ENCODE data around the gene TBX21. TPM values are rescaled to one million over a fixed set of nuclear protein-coding genes. Genes with fewer than 3 reads are reported as not detected.

TBX21 gene
- total RNA-seq, 1 experiment from 2014 or later = not detected

DNA sequence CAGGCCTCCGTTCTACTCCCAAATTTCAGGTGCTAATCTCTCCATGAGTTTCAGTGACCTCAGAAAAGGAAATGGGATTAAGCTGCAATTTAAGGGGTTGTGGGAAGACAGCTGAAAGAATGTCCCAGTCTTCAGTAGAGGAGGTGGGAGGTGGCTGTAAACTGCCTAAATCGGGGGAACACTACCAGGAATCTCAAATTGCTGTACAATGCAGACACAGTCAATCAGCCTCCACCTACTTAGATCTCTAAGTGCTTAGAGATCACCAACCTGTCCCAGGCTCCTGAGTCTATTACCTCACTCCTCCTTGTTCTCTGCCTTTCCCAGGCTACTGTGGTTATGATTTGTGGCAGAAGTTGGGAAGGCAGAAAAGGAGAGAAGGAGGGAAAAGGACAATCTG is 8.3 kb upstream of the TBX21 start:
- intact Hi-C loops (cut with micrococcal nuclease) = no loop called here
- POLR2A ChIA-PET = no interaction called here

DNA sequence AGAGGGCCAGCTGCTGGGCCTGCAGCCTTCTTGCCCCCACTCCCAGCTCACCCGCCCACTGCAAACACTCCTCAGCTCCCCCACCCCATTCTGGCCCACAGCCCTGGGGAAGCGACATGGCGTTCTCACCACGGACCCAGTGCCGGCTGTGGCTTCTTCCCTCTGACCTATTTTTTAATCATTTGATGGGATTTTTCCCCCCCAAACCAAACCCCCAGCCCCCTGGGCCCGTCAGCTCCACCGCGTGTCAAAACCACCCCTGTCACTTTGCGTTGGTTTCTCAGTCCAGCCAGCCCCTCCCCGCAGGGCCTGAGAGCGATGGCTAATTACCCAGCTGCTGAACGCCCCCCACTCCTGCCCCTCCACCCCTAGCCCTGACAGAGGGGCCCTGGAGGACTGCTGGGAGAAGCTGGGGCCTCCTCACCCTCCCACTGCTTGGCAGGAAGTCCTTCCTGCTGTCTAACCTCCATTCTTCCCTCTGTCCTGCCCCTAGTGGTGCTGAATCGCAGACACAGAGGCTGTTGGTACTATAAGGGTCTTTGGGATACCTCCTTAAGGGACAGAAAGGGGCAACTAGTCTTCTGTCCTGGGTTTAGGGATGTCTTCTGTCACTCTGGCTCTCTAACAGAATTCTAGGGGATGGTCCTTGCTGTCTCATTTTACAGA is 7.5 kb upstream of the TBX21 start:
- ChIA-PET CTCF (no interaction called here), POLR2A (interaction anchor here (0.6 kb wide), 1 partner anchor 268 kb away, joined by 3 read pairs; no protein-coding TSS in a partner anchor)
- peaks cover 89% of the 10 kb centered on the region for H3K27me3 Mint-ChIP-seq (ENCODE audit: insufficient read depth, unreplicated experiment)
- no TSS peak for BruUV-seq (replicated peaks)
- no peaks in the 10 kb centered on the region for H3K9me3 Mint-ChIP-seq (ENCODE audit: unreplicated experiment)
- intact Hi-C loops (cut with micrococcal nuclease) = no loop called here
- DNase-seq (ENCODE audit: unreplicated experiment) = no peak
- no peak overlapping the region for H3K27ac Mint-ChIP-seq (ENCODE audit: low read depth, unreplicated experiment)
- H3K4me1 Mint-ChIP-seq (ENCODE audit: insufficient read depth, unreplicated experiment) = peaks cover under 1% of the 10 kb centered on the region
- H3K36me3 Mint-ChIP-seq (ENCODE audit: insufficient read depth, unreplicated experiment) = no peaks in the 10 kb centered on the region
- TF ChIP-seq, protein P1, sequence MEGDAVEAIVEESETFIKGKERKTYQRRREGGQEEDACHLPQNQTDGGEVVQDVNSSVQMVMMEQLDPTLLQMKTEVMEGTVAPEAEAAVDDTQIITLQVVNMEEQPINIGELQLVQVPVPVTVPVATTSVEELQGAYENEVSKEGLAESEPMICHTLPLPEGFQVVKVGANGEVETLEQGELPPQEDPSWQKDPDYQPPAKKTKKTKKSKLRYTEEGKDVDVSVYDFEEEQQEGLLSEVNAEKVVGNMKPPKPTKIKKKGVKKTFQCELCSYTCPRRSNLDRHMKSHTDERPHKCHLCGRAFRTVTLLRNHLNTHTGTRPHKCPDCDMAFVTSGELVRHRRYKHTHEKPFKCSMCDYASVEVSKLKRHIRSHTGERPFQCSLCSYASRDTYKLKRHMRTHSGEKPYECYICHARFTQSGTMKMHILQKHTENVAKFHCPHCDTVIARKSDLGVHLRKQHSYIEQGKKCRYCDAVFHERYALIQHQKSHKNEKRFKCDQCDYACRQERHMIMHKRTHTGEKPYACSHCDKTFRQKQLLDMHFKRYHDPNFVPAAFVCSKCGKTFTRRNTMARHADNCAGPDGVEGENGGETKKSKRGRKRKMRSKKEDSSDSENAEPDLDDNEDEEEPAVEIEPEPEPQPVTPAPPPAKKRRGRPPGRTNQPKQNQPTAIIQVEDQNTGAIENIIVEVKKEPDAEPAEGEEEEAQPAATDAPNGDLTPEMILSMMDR (IDR thresholded peaks at IDR 0.05; ENCODE audit: unreplicated experiment) = peak; percentile 8
- H3K4me3 Mint-ChIP-seq (ENCODE audit: unreplicated experiment) = no peak overlapping the region

More for the DNA sequence above, 8.3 kb upstream of the TBX21 start:
- CTCF ChIA-PET = interaction anchor here (0.7 kb wide), 1 partner anchor 77 kb away, joined by 4 read pairs; no protein-coding TSS in a partner anchor
- Mint-ChIP-seq H3K27ac (ENCODE audit: low read depth, unreplicated experiment) (no peak overlapping the region), H3K9me3 (ENCODE audit: unreplicated experiment) (no peaks in the 10 kb centered on the region), H3K36me3 (ENCODE audit: insufficient read depth, unreplicated experiment) (no peaks in the 10 kb centered on the region), H3K27me3 (ENCODE audit: insufficient read depth, unreplicated experiment) (peaks cover 89% of the 10 kb centered on the region), H3K4me1 (ENCODE audit: insufficient read depth, unreplicated experiment) (peaks cover 6% of the 10 kb centered on the region), H3K4me3 (ENCODE audit: unreplicated experiment) (no peak overlapping the region)
- no peak for DNase-seq (ENCODE audit: unreplicated experiment)
- TF ChIP-seq, protein P1 (IDR thresholded peaks at IDR 0.05; ENCODE audit: unreplicated experiment) = no peak
- no TSS peak for BruUV-seq (replicated peaks)

DNA sequence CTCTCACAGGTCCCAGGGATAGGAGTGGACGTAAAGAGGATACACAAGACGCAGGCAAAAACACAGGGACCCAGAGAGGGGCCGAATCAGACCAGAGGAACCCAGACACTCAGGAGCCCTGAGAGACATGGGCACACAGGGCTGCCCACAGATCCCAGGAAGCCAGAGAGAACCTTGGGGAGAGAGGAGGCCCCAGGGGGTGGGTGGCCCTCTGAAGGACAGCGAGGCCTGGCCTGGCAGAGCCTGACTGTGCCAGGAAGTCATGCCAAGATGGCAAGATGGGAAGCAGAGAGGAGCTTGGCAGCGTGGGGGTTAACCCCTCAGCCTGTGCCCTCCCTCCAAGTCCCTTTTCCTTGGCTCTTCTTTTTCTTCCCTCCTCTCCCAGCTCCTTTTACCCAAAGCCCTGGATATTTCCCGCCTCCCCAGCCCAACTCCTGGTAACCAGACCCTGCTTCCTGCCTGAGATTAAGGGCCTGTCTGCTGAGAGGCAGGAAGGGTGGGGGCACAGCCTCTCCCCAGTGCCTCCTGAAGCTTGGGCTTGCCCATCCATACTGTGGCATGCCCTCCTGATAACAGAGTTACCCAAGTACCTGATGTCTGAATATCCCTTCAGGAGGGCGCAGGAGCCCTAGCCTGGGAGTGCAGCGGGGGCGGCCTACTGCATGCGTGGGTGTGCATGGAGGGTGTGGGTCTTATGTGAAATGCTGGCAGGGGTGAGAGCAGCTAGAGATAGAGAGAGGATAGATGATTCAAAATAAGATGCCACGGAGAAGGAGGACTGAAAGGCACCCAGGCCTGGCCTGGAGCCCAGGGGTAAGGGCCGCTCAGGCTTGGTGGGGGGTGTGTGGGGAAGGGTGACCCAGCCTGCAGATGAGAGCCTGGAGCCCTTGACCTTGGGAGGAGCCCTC is 6.0 kb upstream of the TBX21 start:
- Mint-ChIP-seq H3K4me1 (ENCODE audit: insufficient read depth, unreplicated experiment) (no peaks in the 10 kb centered on the region), H3K36me3 (ENCODE audit: insufficient read depth, unreplicated experiment) (no peaks in the 10 kb centered on the region), H3K27me3 (ENCODE audit: insufficient read depth, unreplicated experiment) (peaks cover 90% of the 10 kb centered on the region), H3K9me3 (ENCODE audit: unreplicated experiment) (no peaks in the 10 kb centered on the region), H3K27ac (ENCODE audit: low read depth, unreplicated experiment) (no peak overlapping the region), H3K4me3 (ENCODE audit: unreplicated experiment) (no peak overlapping the region)
- intact Hi-C loops (cut with micrococcal nuclease) = no loop called here
- ChIA-PET CTCF (no interaction called here), POLR2A (no interaction called here)
- no peak for DNase-seq (ENCODE audit: unreplicated experiment)
- BruUV-seq (replicated peaks) = no TSS peak
- TF ChIP-seq, protein P1 (IDR thresholded peaks at IDR 0.05; ENCODE audit: unreplicated experiment) = no peak

DNA sequence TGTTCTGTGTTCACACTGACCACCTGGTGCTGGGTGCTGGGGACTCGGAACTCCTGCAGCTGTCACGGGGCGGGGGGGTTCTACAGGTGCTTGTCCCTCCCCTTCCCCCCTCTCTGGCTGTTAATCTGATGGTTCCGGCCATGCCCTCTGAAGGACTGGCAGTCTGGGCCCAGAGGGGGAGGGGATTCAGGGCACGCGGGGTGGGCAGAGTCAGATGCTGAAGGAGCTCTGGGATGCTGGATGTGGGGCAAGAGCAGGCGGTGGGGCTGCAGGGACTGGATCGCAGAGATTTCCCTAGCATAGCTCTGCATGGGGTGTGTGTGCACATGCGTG is 5.4 kb upstream of the TBX21 start:
- Mint-ChIP-seq H3K4me3 (ENCODE audit: unreplicated experiment) (no peak overlapping the region), H3K9me3 (ENCODE audit: unreplicated experiment) (no peaks in the 10 kb centered on the region), H3K27me3 (ENCODE audit: insufficient read depth, unreplicated experiment) (peaks cover 90% of the 10 kb centered on the region), H3K36me3 (ENCODE audit: insufficient read depth, unreplicated experiment) (no peaks in the 10 kb centered on the region), H3K4me1 (ENCODE audit: insufficient read depth, unreplicated experiment) (no peaks in the 10 kb centered on the region), H3K27ac (ENCODE audit: low read depth, unreplicated experiment) (no peak overlapping the region)
- ChIA-PET POLR2A (no interaction called here), CTCF (no interaction called here)
- intact Hi-C loops (cut with micrococcal nuclease) = no loop called here
- DNase-seq (ENCODE audit: unreplicated experiment) = no peak
- TF ChIP-seq, protein P1 (IDR thresholded peaks at IDR 0.05; ENCODE audit: unreplicated experiment) = no peak
- BruUV-seq (replicated peaks) = no TSS peak
